Mucosa of rectum (tissue), 2 donors: ENCODE data around the gene COL18A1.
"Not testable (repeated sequence)": the region's sequence is repeated elsewhere in the genome, so short reads cannot be mapped to it uniquely, and the experiment has no call there.

Experiments used
- H3K27ac ChIP-seq, 2 donors: one replicate each; pipeline ENCODE4 v1.7.0; 2013; ENCODE audit warnings: inconsistent platforms in 2 of 2, low read depth in 2 of 2, low read length in 2 of 2
- H3K27me3 ChIP-seq, 2 donors: one replicate each; pipeline ENCODE4 v1.7.0; 2013; ENCODE audit warnings: low read length in 2 of 2; ENCODE audit not compliant: control insufficient read depth in 2 of 2, insufficient read depth in 2 of 2
- H3K36me3 ChIP-seq, 2 donors: one replicate each; pipeline ENCODE4 v1.7.0; 2013; ENCODE audit warnings: low read length in 2 of 2; ENCODE audit not compliant: control insufficient read depth in 2 of 2, insufficient read depth in 2 of 2
- H3K4me1 ChIP-seq, 2 donors: one replicate each; pipeline ENCODE4 v1.7.0; 2013; ENCODE audit warnings: low read length in 2 of 2, mild to moderate bottlenecking in 1 of 2; ENCODE audit not compliant: control insufficient read depth in 2 of 2, insufficient read depth in 2 of 2
- H3K4me3 ChIP-seq, 2 donors: one replicate each; pipeline ENCODE4 v1.7.0; 2013; ENCODE audit warnings: low read length in 2 of 2
- H3K9ac ChIP-seq, 2 donors: one replicate each; pipeline ENCODE4 v1.7.0; 2013; ENCODE audit warnings: low read length in 2 of 2, low read depth in 1 of 2, mild to moderate bottlenecking in 1 of 2
- H3K9me3 ChIP-seq, 2 donors: one replicate each; pipeline ENCODE4 v1.7.0; 2013; ENCODE audit warnings: low read length in 2 of 2; ENCODE audit not compliant: control insufficient read depth in 2 of 2
- donor health status: healthy.
- donor health status: Normal muscosa, but diverticular disease.

Gene COL18A1

DNA sequence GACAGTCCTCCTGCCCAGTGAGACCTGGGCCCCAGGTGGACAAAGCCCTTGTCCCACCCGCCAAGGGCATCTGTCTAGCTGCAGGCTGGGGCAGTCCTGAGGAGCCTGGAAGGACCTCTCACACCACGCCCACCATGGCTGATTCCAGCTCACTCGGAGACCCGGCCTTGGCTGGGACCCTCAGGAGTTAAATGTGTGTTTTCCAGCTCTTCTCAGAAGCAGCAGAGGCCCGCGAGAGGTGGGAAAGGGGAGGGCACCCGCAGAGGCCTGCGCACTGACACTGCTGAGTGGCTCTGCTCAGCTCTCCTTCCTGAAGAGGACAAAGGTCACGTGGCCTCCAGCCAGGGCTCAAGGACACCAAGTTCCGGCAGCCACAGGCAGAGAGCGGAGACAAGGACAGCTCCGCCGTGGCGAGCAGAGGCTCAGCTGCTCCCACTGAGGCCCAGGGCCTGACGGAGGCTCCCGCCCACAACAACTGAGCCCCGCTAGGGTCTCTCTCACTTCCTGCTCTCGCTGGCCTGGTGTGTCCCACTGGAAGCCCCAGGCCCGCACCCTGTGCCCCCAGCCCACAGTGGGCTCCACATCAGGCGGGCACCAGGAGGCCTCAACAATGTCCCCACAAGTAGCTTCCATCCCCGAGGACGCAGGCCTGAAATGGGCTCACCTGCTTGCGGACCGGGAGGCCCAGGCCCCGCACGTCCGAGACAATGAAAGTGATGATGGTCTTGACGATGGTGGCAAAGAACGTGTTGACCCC, 120.4 kb downstream of the COL18A1 start:
- Histone ChIP-seq H3K9me3 (peaks cover 0 to 2% of the 10 kb centered on the region in 2 donors), H3K27me3 (no peaks in the 10 kb centered on the region), H3K4me1 (peaks cover 4 to 9% of the 10 kb centered on the region in 2 donors), H3K9ac (peak overlapping the region in 1 of 2 donors; percentile 20), H3K27ac (no peak overlapping the region), H3K36me3 (peaks cover 11 to 22% of the 10 kb centered on the region in 2 donors), H3K4me3 (no peak overlapping the region)

DNA sequence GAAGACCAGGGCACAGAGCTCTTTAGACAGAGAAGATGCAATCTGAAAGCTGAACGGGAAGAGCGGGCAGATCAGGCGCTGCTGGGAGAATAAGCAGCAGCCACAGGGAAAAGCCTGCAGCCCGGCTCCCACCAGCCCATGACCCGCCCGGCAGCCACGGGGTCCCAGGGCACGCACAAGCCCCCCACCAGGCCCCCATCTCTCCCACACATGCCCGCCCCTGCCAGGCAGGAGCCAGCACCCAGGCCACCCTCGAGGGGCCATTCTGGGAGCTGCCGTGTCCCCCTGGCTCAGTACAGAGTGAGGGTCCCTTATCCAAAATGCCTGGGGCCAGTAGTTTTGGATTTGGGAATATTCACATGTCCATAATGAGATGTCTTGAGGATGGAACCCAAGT, 120.9 kb downstream of the COL18A1 start:
- peaks cover 4 to 9% of the 10 kb centered on the region in 2 donors for H3K4me1 ChIP-seq
- H3K27ac ChIP-seq: no peak overlapping the region
- no peaks in the 10 kb centered on the region for H3K27me3 ChIP-seq
- no peak overlapping the region for H3K4me3 ChIP-seq
- no peak overlapping the region for H3K9ac ChIP-seq
- H3K36me3 ChIP-seq: peaks cover 12 to 20% of the 10 kb centered on the region in 2 donors
- H3K9me3 ChIP-seq: peaks cover 0 to 2% of the 10 kb centered on the region in 2 donors

DNA sequence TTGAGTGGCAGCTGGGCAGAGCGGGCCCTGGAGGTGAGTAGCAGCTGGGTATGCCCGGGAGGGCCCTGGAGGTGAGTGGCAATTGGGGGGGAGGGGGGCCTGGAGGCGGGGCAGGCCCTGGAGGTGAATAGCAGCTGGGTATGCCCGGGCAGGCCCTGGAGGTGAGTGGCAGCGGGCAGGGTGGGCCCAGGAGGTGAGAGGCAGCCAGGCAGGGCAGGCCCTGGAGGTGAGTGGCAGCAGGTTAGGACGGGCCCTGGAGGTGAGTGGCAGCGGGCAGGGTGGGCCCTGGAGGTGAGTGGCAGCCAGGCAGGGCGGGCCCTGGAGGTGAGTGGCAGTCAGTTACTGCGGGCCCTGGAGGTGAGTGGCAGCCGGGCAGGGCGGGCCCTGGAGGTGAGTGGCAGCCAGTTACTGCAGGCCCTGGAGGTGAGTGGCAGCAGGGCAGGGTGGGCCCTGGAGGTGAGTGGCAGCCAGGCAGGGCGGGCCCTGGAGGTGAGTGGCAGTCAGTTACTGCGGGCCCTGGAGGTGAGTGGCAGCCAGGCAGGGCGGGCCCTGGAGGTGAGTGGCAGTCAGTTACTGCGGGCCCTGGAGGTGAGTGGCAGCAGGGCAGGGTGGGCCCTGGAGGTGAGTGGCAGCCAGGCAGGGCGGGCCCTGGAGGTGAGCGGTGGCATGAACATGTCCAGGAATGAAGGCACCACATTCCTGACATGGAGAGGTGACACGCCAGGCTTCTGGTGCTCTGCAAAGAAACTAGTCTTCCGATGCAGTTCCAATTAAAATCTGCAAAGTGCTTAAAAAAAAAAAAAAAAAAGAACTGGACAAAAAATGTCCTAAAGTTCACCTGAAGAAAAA, 122.4 kb downstream of the COL18A1 start:
- not testable (repeated sequence) for H3K9me3 ChIP-seq, H3K4me1 ChIP-seq

DNA sequence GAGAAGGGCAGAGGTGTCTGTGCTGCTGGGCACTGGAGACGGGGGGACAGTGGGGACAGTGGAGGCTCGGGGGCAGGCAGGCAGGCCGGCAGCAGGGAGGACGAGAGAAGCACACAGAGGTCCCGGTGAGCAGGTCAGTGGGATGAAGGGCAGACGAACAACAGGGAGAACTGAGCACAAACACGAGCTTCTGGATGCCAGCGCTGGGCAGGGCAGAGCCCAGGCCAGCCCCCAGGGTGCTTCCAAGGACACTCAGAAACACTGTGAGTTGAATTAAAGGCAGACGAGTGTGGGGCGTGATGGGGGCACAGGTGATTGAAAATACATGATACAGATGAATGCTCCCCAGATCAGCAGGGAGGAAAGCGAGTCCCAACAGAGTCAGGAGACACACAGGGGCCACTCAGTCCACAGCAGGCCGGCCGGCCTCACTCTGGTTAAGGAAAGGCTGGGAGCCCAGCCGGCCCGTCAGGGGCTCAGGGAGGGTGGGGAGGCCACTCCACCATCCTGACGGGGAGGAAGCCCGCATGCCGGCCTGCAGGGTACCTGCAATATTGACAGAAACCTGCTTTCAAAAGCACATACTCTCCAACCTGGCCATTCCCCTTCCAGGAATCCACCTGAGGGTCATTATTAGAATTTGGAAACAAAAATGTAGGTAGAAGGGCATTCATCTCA, 123.2 kb downstream of the COL18A1 start:
- H3K4me3 ChIP-seq: no peak overlapping the region
- peaks cover 12 to 16% of the 10 kb centered on the region in 2 donors for H3K36me3 ChIP-seq
- H3K27ac ChIP-seq: no peak overlapping the region
- no peaks in the 10 kb centered on the region for H3K9me3 ChIP-seq
- peaks cover 10 to 14% of the 10 kb centered on the region in 2 donors for H3K4me1 ChIP-seq
- no peaks in the 10 kb centered on the region for H3K27me3 ChIP-seq
- H3K9ac ChIP-seq: no peak overlapping the region

More for the DNA sequence above, 122.4 kb downstream of the COL18A1 start:
- not testable (repeated sequence) for H3K4me3 ChIP-seq, H3K27me3 ChIP-seq, H3K9ac ChIP-seq, H3K27ac ChIP-seq
- H3K36me3 ChIP-seq: peaks cover 12 to 18% of the 10 kb centered on the region in 2 donors

DNA sequence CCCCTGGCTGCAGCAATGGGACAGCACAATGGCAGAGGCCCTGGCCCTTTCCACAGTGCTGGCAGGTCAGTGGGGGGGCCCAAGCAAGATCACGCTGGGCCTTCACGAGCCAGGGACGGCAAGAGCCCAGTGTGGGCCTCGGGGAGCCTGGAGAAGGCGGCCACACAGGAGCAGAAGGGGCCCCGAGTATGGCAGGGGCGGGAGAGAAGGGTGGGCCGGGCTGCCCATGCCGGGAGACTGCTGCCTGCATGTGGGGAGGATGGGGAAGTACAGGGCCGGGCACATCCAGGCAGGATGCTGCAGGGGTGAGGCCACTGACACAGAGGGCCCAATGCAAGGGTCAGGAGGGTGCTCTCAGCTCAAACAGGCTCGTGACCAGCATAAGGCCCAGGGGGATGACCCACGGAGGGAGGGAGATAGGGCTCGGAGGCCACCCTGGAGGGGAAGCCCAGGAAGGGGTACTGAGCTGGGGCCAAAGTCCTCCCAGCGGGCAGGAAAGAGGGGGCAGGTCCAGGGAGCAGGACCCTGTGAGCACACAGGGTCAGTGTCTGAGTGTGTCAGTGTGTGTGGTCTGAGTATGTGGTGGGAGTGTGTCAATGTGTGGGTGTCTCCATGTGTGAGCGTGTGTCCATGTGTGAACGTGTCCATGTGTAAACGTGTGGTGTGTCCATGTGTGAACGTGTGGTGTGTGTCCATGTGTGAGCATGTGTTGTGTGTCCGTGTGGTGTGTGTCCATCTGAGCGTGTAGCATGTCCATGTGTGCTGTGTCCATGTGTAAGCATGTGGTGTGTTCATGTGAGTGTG, 124.2 kb downstream of the COL18A1 start:
- Histone ChIP-seq H3K27ac (no peak overlapping the region), H3K4me1 (peaks cover 19 to 24% of the 10 kb centered on the region in 2 donors), H3K27me3 (no peaks in the 10 kb centered on the region), H3K9me3 (no peaks in the 10 kb centered on the region), H3K36me3 (peaks cover 12 to 16% of the 10 kb centered on the region in 2 donors), H3K4me3 (no peak overlapping the region), H3K9ac (no peak overlapping the region)

DNA sequence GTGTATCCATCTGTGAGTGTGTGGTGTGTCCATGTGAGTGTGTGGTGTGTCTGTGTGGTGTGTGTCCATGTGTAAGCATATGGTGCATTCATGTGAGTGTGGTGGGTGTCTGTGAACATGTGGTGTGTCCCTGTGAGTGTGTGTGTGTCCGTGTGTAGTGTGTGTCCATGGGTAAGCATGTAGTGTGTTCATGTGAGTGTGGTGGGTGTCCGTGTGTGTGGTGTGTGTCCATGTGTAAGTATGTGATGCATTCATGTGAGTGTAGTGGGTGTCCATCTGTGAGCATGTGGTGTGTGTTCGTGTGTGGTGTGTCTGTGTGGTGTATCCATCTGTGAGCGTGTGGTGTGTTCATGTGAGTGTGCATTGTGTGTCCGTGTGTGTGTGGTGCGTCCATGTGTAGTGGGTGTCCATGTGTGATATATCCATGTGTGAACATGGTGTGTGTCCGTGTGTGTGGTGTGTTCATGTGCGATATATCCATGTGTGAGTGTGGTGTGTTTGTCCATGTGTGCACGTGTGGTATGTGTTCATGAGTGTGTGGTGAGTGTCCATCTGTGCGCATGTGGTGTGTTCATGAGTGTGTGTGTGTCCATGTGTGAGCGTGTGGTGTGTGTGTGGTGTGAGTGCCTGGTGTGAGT, 124.9 kb downstream of the COL18A1 start:
- peaks cover 12 to 16% of the 10 kb centered on the region in 2 donors for H3K36me3 ChIP-seq
- peaks cover 26 to 29% of the 10 kb centered on the region in 2 donors for H3K4me1 ChIP-seq
- H3K27ac ChIP-seq: no peak overlapping the region
- H3K9me3 ChIP-seq: no peaks in the 10 kb centered on the region
- no peak overlapping the region for H3K4me3 ChIP-seq
- no peaks in the 10 kb centered on the region for H3K27me3 ChIP-seq
- no peak overlapping the region for H3K9ac ChIP-seq

DNA sequence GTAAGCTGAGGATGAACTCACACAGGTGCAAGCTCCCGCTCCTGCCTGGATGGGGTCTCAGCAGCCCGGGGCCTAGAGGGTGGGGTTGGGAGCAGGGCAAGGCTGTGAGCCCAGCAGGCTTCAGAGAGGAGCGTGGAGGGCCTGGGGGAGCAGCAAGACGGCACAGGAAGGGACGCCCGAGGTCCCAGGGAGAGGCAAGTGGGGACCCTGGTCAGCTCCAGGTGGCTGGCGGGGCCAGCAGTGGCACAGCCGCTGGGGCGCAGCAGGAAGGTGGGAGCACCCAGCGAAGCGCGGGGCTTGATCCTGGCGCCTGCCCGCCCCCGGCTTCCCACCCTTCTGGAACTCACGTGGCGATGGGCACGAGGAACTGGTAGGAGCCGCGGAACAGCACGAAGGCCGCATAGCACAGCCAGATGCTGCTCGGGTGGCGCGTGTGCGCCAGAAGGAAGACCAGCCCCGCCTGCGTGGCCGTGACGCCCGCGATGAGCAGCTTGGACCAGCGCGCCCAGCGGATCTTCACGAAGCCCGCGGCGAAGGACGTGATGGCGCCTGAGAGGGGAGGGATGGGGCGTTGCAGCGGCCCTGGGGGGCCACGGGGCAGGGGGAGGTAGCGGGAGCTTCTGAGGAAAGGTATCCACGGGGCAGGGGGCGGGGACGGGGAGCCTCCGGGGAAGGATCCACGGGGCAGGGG, 125.6 kb downstream of the COL18A1 start:
- no peaks in the 10 kb centered on the region for H3K9me3 ChIP-seq
- no peak overlapping the region for H3K4me3 ChIP-seq
- H3K27me3 ChIP-seq: no peaks in the 10 kb centered on the region
- H3K27ac ChIP-seq: no peak overlapping the region
- H3K36me3 ChIP-seq: peaks cover 12 to 16% of the 10 kb centered on the region in 2 donors
- H3K4me1 ChIP-seq: peaks cover 23 to 24% of the 10 kb centered on the region in 2 donors
- no peak overlapping the region for H3K9ac ChIP-seq

DNA sequence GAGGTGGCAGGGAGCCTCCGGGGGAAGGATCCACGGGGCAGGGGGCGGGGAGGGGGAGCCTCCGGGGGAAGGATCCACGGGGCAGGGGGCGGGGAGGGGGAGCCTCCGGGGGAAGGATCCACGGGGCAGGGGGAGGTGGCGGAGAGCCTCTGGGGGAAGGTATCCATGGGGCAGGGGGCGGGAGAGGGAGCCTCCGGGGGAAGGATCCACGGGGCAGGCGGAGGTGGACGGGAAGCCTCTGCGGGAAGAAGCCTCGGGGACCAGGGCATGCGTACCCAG, 126.1 kb downstream of the COL18A1 start:
- H3K27ac ChIP-seq, H3K9ac ChIP-seq, H3K9me3 ChIP-seq, H3K27me3 ChIP-seq, H3K4me3 ChIP-seq: not testable (repeated sequence)
- peaks cover 12 to 16% of the 10 kb centered on the region in 2 donors for H3K36me3 ChIP-seq
- H3K4me1 ChIP-seq: peaks cover 23% of the 10 kb centered on the region in 2 donors
